Body of pancreas (tissue), 4 donors: ENCODE data around the gene CCR6. TPM values are rescaled to one million over a fixed set of nuclear protein-coding genes. Genes with fewer than 3 reads are reported as not detected.

Experiments used
- ATAC-seq: fragments of 150-250 bp; one replicate; pipeline ENCODE4 v1.9.1; 2016
- DNase-seq, 4 donors: peaks; one replicate each; pipeline ENCODE4 v3.0.0-alpha.2; 2019
- H3K27ac ChIP-seq, 4 donors: fragments of 200-600 bp; sonication (generic); 1 replicate in 3 of 4; 2 replicates in 1 of 4; pipeline versions ENCODE4 v1.5.1 to v1.6.1; 2016 to 2019; ENCODE audit warnings: mild to moderate bottlenecking in 1 of 4, mixed read lengths in 1 of 4, moderate library complexity in 1 of 4
- H3K27me3 ChIP-seq, 2 donors: fragments of 200-600 bp; sonication (generic); one replicate each; pipeline ENCODE4 v1.6.0; 2016; ENCODE audit warnings: mild to moderate bottlenecking in 1 of 2
- H3K36me3 ChIP-seq, 2 donors: fragments of 200-600 bp; sonication (generic); replicated peaks in 1 of 2; 2 replicates each; pipeline ENCODE4 v1.5.1; 2016; ENCODE audit warnings: low read depth in 2 of 2; ENCODE audit not compliant: insufficient read depth in 1 of 2
- H3K4me1 ChIP-seq: fragments of 200-600 bp; sonication (generic); one replicate; pipeline ENCODE4 v1.6.0; 2016
- H3K4me3 ChIP-seq, 2 donors: fragments of 200-600 bp; sonication (generic); 1 replicate in 1 of 2; 2 replicates in 1 of 2; pipeline ENCODE4 v1.5.1; 2016 to 2019
- H3K9me3 ChIP-seq, 3 donors: fragments of 200-600 bp; sonication (generic); 1 replicate in 2 of 3; 2 replicates in 1 of 3; pipeline ENCODE4 v1.5.1; 2016
- POLR2A ChIP-seq, 3 donors: fragments of 450-650 bp; IDR thresholded peaks; one replicate each; pipeline ENCODE4 v1.6.1; 2016; ENCODE audit warnings: antibody characterized with exemption in 3 of 3, mild to moderate bottlenecking in 2 of 3
- WGBS, 2 donors: methylation state at CpG; one replicate each; pipeline ENCODE4 v1.1.5; 2017; 5-methylcytosine and 5-hydroxymethylcytosine counted together
- intact Hi-C: fragments of 100-400 bp; cut with DNase I; formaldehyde crosslinking; loops from one replicate; pipeline ENCODE4 v1.15.1; 2023
- total RNA-seq, 2 donors: library from RNA; depleted of rRNA; stranded (reverse); fragments of >200 nt; gene quantifications; one replicate each; pipeline ENCODE4 v1.1.0, GENCODE V29; 2016
- TF ChIP-seq, protein P1 (sequence below), 7 experiments: fragments of 450-650 bp in 4 of 7; fragments of 200-600 bp in 3 of 7; sonication (generic) in 3 of 7; IDR thresholded peaks; one replicate each; pipeline ENCODE4 v1.5.1; 2016 to 2019; ENCODE audit warnings: antibody characterized with exemption in 7 of 7

Gene CCR6
- total RNA-seq, 2 donors from 2014 or later, result not detected

DNA sequence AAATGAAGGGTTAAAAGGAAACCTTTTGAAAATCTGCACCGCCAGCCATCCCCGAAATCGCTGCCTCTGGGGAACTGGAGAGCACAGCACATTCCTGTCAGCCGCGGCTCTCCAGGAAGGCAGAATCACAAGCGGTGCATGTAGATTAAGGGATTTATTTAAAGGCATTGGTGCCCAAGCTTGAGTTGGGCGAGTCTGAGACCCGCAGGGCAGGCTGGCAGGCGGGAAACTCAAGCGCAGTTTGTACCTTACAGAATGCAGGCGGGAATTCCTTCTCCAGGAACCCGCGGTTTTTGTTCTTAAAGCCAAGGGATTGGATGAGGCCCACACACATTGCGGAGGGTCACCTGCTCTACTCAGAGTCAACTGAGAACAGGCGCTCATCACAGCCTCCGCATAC lies 24.1 kb downstream of the CCR6 start:
- WGBS, 2 donors, result 38 to 40% methylated on average over 15 to 16 of the region's 16 CpGs
- ATAC-seq (no peak), DNase-seq (no peak)
- Histone ChIP-seq H3K36me3 (no peaks in the 10 kb centered on the region), H3K4me1 (no peaks in the 10 kb centered on the region), H3K27me3 (no peaks in the 10 kb centered on the region), H3K27ac (no peak overlapping the region), H3K4me3 (no peak overlapping the region), H3K9me3 (no peaks in the 10 kb centered on the region)
- intact Hi-C loops, result loop anchor here (10.0 kb wide), 1 partner anchor 372 kb away; no protein-coding TSS in a partner anchor
- TF ChIP-seq, protein P1, sequence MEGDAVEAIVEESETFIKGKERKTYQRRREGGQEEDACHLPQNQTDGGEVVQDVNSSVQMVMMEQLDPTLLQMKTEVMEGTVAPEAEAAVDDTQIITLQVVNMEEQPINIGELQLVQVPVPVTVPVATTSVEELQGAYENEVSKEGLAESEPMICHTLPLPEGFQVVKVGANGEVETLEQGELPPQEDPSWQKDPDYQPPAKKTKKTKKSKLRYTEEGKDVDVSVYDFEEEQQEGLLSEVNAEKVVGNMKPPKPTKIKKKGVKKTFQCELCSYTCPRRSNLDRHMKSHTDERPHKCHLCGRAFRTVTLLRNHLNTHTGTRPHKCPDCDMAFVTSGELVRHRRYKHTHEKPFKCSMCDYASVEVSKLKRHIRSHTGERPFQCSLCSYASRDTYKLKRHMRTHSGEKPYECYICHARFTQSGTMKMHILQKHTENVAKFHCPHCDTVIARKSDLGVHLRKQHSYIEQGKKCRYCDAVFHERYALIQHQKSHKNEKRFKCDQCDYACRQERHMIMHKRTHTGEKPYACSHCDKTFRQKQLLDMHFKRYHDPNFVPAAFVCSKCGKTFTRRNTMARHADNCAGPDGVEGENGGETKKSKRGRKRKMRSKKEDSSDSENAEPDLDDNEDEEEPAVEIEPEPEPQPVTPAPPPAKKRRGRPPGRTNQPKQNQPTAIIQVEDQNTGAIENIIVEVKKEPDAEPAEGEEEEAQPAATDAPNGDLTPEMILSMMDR (IDR thresholded peaks at IDR 0.05), result no peak
- TF ChIP-seq POLR2A (IDR thresholded peaks at IDR 0.05), result no peak

- intact Hi-C loops, result loop anchor here (10.0 kb wide), 1 partner anchor 373 kb away; no protein-coding TSS in a partner anchor
- H3K4me3 ChIP-seq, result no peak overlapping the region
- H3K9me3 ChIP-seq, result no peaks in the 10 kb centered on the region
- ATAC-seq, result no peak
- no peaks in the 10 kb centered on the region for H3K4me1 ChIP-seq
- no peak for DNase-seq
- H3K27me3 ChIP-seq, result no peaks in the 10 kb centered on the region
- H3K27ac ChIP-seq, result no peak overlapping the region
- TF ChIP-seq, protein P1 (IDR thresholded peaks at IDR 0.05), result no peak
- TF ChIP-seq POLR2A (IDR thresholded peaks at IDR 0.05), result no peak
- H3K36me3 ChIP-seq, result no peaks in the 10 kb centered on the region
Measured at GRCh38 chr6:167148021-167148420, 25.1 kb downstream of the CCR6 start.

DNA sequence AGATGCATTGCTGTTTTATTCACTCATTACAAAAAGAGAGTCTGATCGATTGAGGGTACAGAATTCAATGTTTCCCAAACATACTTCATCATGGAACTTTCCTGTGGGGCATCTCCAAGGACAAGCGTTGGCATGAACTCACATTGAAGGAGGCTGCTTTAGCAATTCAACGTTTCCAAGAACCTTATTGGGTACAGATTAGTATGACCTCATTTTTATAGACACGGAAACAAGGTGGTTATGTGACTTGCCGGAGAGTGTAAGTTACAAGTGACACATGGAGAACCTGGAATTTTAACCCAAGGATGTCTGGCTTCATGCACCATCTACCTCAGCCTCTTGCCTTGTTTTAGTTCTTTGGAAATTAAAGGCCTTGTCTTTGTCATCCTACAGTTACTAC lies 26.1 kb downstream of the CCR6 start:
- H3K36me3 ChIP-seq, result no peaks in the 10 kb centered on the region
- H3K27me3 ChIP-seq, result no peaks in the 10 kb centered on the region
- H3K27ac ChIP-seq, result no peak overlapping the region
- intact Hi-C loops, result loop anchor here (10.0 kb wide), 1 partner anchor 374 kb away; no protein-coding TSS in a partner anchor
- WGBS, 2 donors, result 50 to 60% methylated on average over 5 of the region's 5 CpGs
- ATAC-seq (no peak), DNase-seq (no peak)
- TF ChIP-seq, protein P1 (IDR thresholded peaks at IDR 0.05), result no peak
- TF ChIP-seq POLR2A (IDR thresholded peaks at IDR 0.05), result no peak
- H3K9me3 ChIP-seq, result no peaks in the 10 kb centered on the region
- no peaks in the 10 kb centered on the region for H3K4me1 ChIP-seq
- no peak overlapping the region for H3K4me3 ChIP-seq

GRCh38 chr6:167150941-167151549 lies 28.1 kb downstream of the CCR6 start:
- DNase-seq (no peak), ATAC-seq (no peak)
- Histone ChIP-seq H3K4me3 (no peak overlapping the region), H3K27ac (no peak overlapping the region), H3K27me3 (no peaks in the 10 kb centered on the region), H3K36me3 (no peaks in the 10 kb centered on the region), H3K9me3 (no peaks in the 10 kb centered on the region), H3K4me1 (no peaks in the 10 kb centered on the region)
- 81 to 89% methylated on average over 6 of the region's 6 CpGs for WGBS, 2 donors
- no peak for TF ChIP-seq POLR2A (IDR thresholded peaks at IDR 0.05)
- TF ChIP-seq, protein P1 (IDR thresholded peaks at IDR 0.05), result no peak
- intact Hi-C loops, result no loop called here

GRCh38 chr6:167151648-167152047 lies 28.8 kb downstream of the CCR6 start:
- Histone ChIP-seq H3K4me1 (no peaks in the 10 kb centered on the region), H3K36me3 (no peaks in the 10 kb centered on the region), H3K9me3 (no peaks in the 10 kb centered on the region), H3K27me3 (no peaks in the 10 kb centered on the region), H3K4me3 (no peak overlapping the region), H3K27ac (no peak overlapping the region)
- no peak for DNase-seq
- intact Hi-C loops, result no loop called here
- WGBS, 2 donors, result 80% methylated on average over 7 of the region's 7 CpGs
- TF ChIP-seq, protein P1 (IDR thresholded peaks at IDR 0.05), result no peak
- TF ChIP-seq POLR2A (IDR thresholded peaks at IDR 0.05), result no peak
- no peak for ATAC-seq
